ENCODE data around the gene HOXD1. TPM values are rescaled to one million over a fixed set of nuclear protein-coding genes. Genes with fewer than 3 reads are reported as not detected.

Gene HOXD1
- total and polyA plus RNA-seq, 8 donors, result 0.08 to 0.29 (median 0.20) TPM

DNA sequence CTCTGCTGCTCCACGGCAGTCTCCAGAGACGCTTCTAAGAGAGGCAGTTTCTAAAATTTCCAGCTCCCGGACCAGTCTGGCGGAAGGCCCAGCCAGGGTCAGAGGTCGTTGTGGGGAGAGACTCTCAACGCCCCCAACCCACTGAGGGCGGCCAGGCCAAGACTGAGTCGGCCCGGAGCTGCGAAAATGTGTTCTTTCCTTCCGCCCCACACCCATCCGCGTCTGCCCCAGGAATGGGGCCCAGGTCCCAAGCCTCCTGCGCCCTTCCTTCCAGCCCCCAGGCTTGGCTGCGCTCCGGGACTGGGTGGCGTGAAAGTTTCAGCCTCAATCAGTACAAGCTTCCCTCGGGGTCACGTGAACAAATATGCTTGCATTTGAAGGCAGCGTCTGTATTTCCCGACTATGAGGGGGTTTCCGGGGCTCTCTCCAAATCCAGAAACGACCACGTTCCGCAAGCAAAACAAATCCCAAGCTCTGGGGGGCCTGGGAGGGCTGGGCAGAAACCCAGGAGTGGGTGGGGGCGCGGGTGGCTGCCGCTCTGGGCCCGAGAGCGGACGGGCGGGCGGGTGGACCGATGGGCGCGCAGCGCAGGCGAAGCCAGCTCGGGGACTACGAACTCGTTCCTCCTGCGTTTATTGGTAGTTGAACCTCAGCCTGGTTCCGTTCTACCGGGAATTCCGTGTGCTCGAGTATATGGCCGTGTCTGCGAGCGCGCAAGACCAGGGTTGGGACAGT lies 28.1 kb upstream of the HOXD1 start:
- ATAC-seq (no peak), DNase-seq (no peak), FAIRE-seq (no peak)
- whole genome bisulfite sequencing, 2 donors, result 5 to 9% methylated on average over 49 to 50 of the region's 50 CpGs
- Histone ChIP-seq H3K4me3 (no peak overlapping the region), H3K27me3 (peaks cover 0 to 76% (median 14%) of the 10 kb centered on the region in 4 donors), H3K4me1 (peaks cover 0 to 10% (median 0%) of the 10 kb centered on the region in 3 donors), H3K27ac (no peak overlapping the region), H3K9me3 (no peaks in the 10 kb centered on the region), H3K36me3 (no peaks in the 10 kb centered on the region)
- TF ChIP-seq, protein P1, sequence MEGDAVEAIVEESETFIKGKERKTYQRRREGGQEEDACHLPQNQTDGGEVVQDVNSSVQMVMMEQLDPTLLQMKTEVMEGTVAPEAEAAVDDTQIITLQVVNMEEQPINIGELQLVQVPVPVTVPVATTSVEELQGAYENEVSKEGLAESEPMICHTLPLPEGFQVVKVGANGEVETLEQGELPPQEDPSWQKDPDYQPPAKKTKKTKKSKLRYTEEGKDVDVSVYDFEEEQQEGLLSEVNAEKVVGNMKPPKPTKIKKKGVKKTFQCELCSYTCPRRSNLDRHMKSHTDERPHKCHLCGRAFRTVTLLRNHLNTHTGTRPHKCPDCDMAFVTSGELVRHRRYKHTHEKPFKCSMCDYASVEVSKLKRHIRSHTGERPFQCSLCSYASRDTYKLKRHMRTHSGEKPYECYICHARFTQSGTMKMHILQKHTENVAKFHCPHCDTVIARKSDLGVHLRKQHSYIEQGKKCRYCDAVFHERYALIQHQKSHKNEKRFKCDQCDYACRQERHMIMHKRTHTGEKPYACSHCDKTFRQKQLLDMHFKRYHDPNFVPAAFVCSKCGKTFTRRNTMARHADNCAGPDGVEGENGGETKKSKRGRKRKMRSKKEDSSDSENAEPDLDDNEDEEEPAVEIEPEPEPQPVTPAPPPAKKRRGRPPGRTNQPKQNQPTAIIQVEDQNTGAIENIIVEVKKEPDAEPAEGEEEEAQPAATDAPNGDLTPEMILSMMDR (IDR thresholded peaks at IDR 0.05), result no peak
- intact Hi-C loops (cut with DNase I), result no loop called here

DNA sequence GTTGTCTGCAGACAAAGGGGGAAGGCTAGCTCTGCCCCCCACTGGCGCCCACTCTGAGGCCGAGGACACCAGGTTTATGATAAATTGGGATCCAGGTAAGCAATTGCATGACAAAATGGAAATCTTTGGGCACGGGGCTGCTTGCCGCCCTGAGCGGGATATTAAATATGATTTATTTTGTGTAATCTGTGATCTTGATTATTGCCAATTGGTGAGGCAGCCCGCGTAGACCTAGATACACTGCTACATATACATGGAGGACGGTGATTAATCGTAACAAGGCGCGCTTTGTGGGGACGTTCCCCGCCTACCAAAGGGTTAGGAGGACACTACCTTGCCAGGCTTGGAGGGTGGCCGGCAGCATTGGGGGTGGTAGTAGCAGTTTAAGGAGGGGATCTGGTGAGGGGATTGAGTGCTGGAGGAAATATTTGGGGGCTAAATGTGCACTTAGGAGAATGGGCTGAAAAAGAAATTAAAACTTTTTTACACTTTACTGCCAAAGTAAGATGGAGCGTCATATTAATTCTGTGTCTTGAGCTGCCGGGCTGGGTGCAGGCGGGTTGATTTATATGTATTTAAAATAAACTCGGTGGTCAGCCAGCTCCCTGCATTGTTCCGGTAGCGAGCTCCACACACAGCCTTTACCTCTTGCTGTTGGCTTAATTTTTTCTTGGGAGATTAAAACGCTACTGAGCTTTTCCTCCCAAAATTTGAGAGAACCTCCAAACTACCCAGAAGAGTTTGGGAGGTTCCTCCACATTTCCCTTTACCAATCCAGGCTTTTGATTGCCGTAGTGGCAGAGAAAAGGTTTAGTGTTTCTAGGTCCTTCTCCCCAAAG lies 27.3 kb upstream of the HOXD1 start:
- DNase-seq, result no peak
- FAIRE-seq, result no peak
- Histone ChIP-seq H3K36me3 (no peaks in the 10 kb centered on the region), H3K27ac (no peak overlapping the region), H3K9me3 (no peaks in the 10 kb centered on the region), H3K4me3 (no peak overlapping the region), H3K4me1 (peaks cover 0 to 10% (median 0%) of the 10 kb centered on the region in 3 donors), H3K27me3 (peaks cover 0 to 79% (median 19%) of the 10 kb centered on the region in 4 donors)
- intact Hi-C loops (cut with DNase I), result no loop called here
- TF ChIP-seq, protein P1 (IDR thresholded peaks at IDR 0.05), result no peak
- WGBS, 2 donors, result 12 to 13% methylated on average over 22 of the region's 22 CpGs
- no peak for ATAC-seq

DNA sequence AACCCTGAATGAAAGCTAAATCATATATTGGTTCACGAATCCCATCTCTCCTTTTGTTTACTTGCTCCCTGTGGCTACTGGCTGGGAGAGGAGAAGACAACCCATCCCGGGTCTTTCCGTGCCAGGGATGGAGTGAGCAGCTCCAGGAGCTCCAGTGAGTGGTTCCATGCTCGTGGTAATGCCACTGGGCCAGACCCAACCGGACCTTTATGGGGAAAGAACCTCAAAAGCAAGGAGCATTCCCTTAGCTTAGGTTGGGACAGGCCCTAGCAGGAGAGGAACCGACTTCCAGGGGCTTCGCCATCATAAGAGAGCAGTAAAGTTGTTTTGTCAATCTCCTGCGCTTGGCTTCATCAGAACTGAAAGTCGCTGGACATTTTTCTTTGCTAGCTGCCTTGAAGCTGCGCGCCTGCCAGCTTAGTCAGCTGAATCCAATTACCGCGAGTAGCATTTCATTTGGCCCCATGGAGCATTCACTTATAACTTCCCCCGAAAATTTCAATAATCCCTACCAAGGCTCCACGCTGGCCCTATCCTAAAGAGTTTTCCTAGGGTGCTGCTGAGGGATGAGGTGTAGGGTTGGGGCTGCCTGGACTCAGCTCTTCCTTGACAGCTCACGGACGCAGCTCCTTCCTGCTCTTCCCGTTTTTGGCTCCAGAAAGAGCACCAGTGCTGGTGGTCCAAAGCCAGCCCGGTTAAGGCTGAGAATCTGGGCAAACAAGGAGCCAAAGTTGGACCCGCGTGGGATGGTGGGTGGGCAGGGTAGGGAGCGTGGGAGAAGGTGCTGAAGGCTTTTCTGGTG lies 26.4 kb upstream of the HOXD1 start:
- Histone ChIP-seq H3K27ac (no peak overlapping the region), H3K4me3 (no peak overlapping the region), H3K4me1 (peaks cover 0 to 10% (median 0%) of the 10 kb centered on the region in 3 donors), H3K36me3 (no peaks in the 10 kb centered on the region), H3K9me3 (no peaks in the 10 kb centered on the region), H3K27me3 (peaks cover 0 to 76% (median 18%) of the 10 kb centered on the region in 4 donors)
- WGBS, 2 donors, result 7 to 8% methylated on average over 22 of the region's 22 CpGs
- TF ChIP-seq, protein P1 (IDR thresholded peaks at IDR 0.05), result no peak
- intact Hi-C loops (cut with DNase I), result no loop called here
- DNase-seq (no peak), ATAC-seq (no peak), FAIRE-seq (no peak)

DNA sequence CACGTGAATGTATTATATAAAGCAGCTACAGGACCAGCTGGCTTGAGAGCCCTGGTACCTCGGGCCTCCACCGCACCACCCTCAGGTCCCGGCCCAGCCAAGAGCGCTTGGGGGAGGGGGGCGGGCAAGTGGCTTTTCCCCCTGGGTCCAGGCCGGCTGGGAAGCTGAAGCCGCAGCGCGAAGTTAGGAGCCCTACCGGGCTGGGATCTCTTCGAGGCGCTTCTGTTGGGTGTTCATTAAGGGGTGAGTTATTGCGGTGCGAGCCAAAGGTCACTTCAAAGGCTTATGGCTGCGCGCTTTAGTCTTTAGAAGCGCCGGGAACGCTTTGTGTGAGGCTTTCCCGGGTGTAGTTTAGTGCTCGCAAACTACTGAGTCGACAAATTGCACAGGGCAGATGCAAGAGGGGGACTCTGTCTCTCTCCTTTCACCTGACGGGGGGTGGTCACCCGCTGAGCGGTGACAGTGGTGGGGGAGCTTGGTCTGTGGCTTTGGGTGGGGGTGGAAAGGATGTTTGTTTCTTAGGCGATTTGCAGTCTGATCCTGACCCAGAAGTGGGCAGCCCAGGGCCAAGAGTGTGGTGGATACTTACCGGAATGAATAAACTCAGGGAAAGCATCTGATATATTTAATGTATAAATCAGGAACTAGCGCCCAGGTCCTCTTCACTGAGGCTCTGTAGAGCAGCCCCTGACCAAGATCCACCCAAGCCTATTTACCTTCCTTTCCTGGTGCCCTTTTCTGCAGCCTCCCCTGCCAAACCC lies 25.4 kb upstream of the HOXD1 start:
- intact Hi-C loops (cut with DNase I), result no loop called here
- 8 to 9% methylated on average over 29 of the region's 29 CpGs for WGBS, 2 donors

More for the DNA sequence above, 25.4 kb upstream of the HOXD1 start:
- ATAC-seq, result no peak
- Histone ChIP-seq H3K4me1 (peaks cover 0 to 8% (median 0%) of the 10 kb centered on the region in 3 donors), H3K4me3 (no peak overlapping the region), H3K27ac (no peak overlapping the region), H3K27me3 (peaks cover 0 to 65% (median 15%) of the 10 kb centered on the region in 4 donors), H3K9me3 (no peaks in the 10 kb centered on the region), H3K36me3 (no peaks in the 10 kb centered on the region)
- no peak for FAIRE-seq
- DNase-seq, result no peak
- TF ChIP-seq, protein P1 (IDR thresholded peaks at IDR 0.05), result no peak

All from pancreas (tissue), 10 donors.